ENCODE data around the gene GSTM4. TPM values are rescaled to one million over a fixed set of nuclear protein-coding genes. Genes with fewer than 3 reads are reported as not detected.
"Not testable (repeated sequence)": the region's sequence is repeated elsewhere in the genome, so short reads cannot be mapped to it uniquely, and the experiment has no call there.

GSTM4 gene
- total RNA-seq, 5 donors from 2014 or later (not counting 1 experiment from before 2014, with no cell fraction given) = 14.6 to 28.5 (median 20.8) TPM

- CTCF ChIA-PET; H3K36me3 ChIP-seq (ENCODE audit: control insufficient read depth in 2 of 2, extremely low read depth in 1 of 2, insufficient read depth in 1 of 2, low read length in 1 of 2); H3K4me3 Mint-ChIP-seq; H3K4me1 Mint-ChIP-seq; H3K9me3 ChIP-seq; DNase-seq; H3K9me3 Mint-ChIP-seq; H3K27ac Mint-ChIP-seq; H3K27ac ChIP-seq (ENCODE audit: low read length); H3K4me3 ChIP-seq (ENCODE audit: control insufficient read depth in 1 of 2, extremely low read depth in 1 of 2, low read length in 1 of 2); ATAC-seq (replicated peaks in 1 of 4); H3K27me3 ChIP-seq (replicated peaks in 1 of 2; ENCODE audit: control insufficient read depth in 2 of 2, extremely low read depth in 1 of 2, insufficient read depth in 2 of 2, low read length in 1 of 2); H3K4me1 ChIP-seq (ENCODE audit: control insufficient read depth in 1 of 2, extremely low read depth in 1 of 2, insufficient read depth in 2 of 2, low read length in 2 of 2); H3K36me3 Mint-ChIP-seq; H3K27me3 Mint-ChIP-seq; POLR2A ChIA-PET: not testable (repeated sequence)
- no CpG with 5 or more reads among the region's 3 CpGs for WGBS (ENCODE audit: insufficient coverage)
These were observed 20.9 kb downstream of the GSTM4 start for GRCh38 chr1:109676683-109677381.

- no peak overlapping the region for H3K27ac ChIP-seq (ENCODE audit: low read length)
- no peaks in the 10 kb centered on the region for H3K4me1 ChIP-seq (ENCODE audit: control insufficient read depth in 1 of 2, extremely low read depth in 1 of 2, insufficient read depth in 2 of 2, low read length in 2 of 2)
- H3K27me3 Mint-ChIP-seq = no peaks in the 10 kb centered on the region
- ChIA-PET CTCF (no interaction called here), POLR2A (no interaction called here)
- DNase-seq (no peak), ATAC-seq (replicated peaks in 1 of 4) (no peak)
- H3K4me3 Mint-ChIP-seq = no peak overlapping the region
- H3K9me3 Mint-ChIP-seq = no peaks in the 10 kb centered on the region
- no peak overlapping the region for H3K27ac Mint-ChIP-seq
- no peak overlapping the region for H3K4me3 ChIP-seq (ENCODE audit: control insufficient read depth in 1 of 2, extremely low read depth in 1 of 2, low read length in 1 of 2)
- peaks cover 3% of the 10 kb centered on the region for H3K36me3 Mint-ChIP-seq
- peaks cover 0 to under 1% of the 10 kb centered on the region in 2 donors for H3K36me3 ChIP-seq (ENCODE audit: control insufficient read depth in 2 of 2, extremely low read depth in 1 of 2, insufficient read depth in 1 of 2, low read length in 1 of 2)
- H3K9me3 ChIP-seq = no peaks in the 10 kb centered on the region
- no peaks in the 10 kb centered on the region for H3K27me3 ChIP-seq (replicated peaks in 1 of 2; ENCODE audit: control insufficient read depth in 2 of 2, extremely low read depth in 1 of 2, insufficient read depth in 2 of 2, low read length in 1 of 2)
- WGBS (ENCODE audit: insufficient coverage) = no CpG with 5 or more reads among the region's 3 CpGs
- no peaks in the 10 kb centered on the region for H3K4me1 Mint-ChIP-seq
These were observed 21.6 kb downstream of the GSTM4 start for GRCh38 chr1:109677459-109677858.

DNA sequence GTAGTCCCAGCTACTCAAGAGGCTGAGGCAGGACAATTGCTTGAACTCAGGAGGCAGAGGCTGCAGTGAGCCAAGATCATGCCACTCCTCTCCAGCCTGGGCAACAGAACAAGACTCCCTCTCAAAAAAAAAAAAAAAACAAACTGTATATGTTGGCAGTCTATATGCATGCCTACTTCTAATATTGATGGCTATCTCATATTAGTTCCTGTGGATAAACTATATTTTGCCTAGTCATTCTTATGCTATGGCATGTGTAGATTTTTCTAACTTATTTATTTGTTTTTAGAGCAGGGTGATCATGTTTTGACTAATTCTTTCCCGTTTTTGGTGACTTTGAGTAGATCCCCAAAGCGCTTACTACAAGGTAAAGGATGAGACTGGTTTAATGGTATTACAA lies 22.7 kb downstream of the GSTM4 start:
- H3K36me3 Mint-ChIP-seq; H3K9me3 Mint-ChIP-seq; H3K27ac Mint-ChIP-seq; H3K36me3 ChIP-seq (ENCODE audit: control insufficient read depth in 2 of 2, extremely low read depth in 1 of 2, insufficient read depth in 1 of 2, low read length in 1 of 2); DNase-seq; H3K9me3 ChIP-seq; ATAC-seq (replicated peaks in 1 of 4); H3K4me3 ChIP-seq (ENCODE audit: control insufficient read depth in 1 of 2, extremely low read depth in 1 of 2, low read length in 1 of 2); H3K27ac ChIP-seq (ENCODE audit: low read length); POLR2A ChIA-PET; H3K27me3 ChIP-seq (replicated peaks in 1 of 2; ENCODE audit: control insufficient read depth in 2 of 2, extremely low read depth in 1 of 2, insufficient read depth in 2 of 2, low read length in 1 of 2); H3K4me3 Mint-ChIP-seq; H3K27me3 Mint-ChIP-seq; H3K4me1 ChIP-seq (ENCODE audit: control insufficient read depth in 1 of 2, extremely low read depth in 1 of 2, insufficient read depth in 2 of 2, low read length in 2 of 2); H3K4me1 Mint-ChIP-seq: not testable (repeated sequence)
- CTCF ChIA-PET = interaction anchor here in 1 of 2 donors (0.7 kb wide), 1 partner anchor 104 kb away, joined by 11 read pairs; no protein-coding TSS in a partner anchor
- no CpG with 5 or more reads among the region's 2 CpGs for WGBS (ENCODE audit: insufficient coverage)

GRCh38 chr1:109684777-109685176 lies 28.9 kb downstream of the GSTM4 start:
- no CpG with 5 or more reads among the region's 6 CpGs for WGBS (ENCODE audit: insufficient coverage)
- H3K27ac Mint-ChIP-seq; H3K27me3 Mint-ChIP-seq; H3K36me3 ChIP-seq (ENCODE audit: control insufficient read depth in 2 of 2, extremely low read depth in 1 of 2, insufficient read depth in 1 of 2, low read length in 1 of 2); H3K27ac ChIP-seq (ENCODE audit: low read length); H3K4me3 Mint-ChIP-seq; DNase-seq; H3K27me3 ChIP-seq (replicated peaks in 1 of 2; ENCODE audit: control insufficient read depth in 2 of 2, extremely low read depth in 1 of 2, insufficient read depth in 2 of 2, low read length in 1 of 2); ATAC-seq (replicated peaks in 1 of 4); H3K36me3 Mint-ChIP-seq; H3K9me3 ChIP-seq; POLR2A ChIA-PET; H3K9me3 Mint-ChIP-seq; H3K4me3 ChIP-seq (ENCODE audit: control insufficient read depth in 1 of 2, extremely low read depth in 1 of 2, low read length in 1 of 2); CTCF ChIA-PET: not testable (repeated sequence)
- peaks cover 0 to 18% (median 12%) of the 10 kb centered on the region in 3 donors for H3K4me1 Mint-ChIP-seq
- peaks cover 0 to 14% of the 10 kb centered on the region in 2 experiments for H3K4me1 ChIP-seq (ENCODE audit: control insufficient read depth in 1 of 2, extremely low read depth in 1 of 2, insufficient read depth in 2 of 2, low read length in 2 of 2)

DNA sequence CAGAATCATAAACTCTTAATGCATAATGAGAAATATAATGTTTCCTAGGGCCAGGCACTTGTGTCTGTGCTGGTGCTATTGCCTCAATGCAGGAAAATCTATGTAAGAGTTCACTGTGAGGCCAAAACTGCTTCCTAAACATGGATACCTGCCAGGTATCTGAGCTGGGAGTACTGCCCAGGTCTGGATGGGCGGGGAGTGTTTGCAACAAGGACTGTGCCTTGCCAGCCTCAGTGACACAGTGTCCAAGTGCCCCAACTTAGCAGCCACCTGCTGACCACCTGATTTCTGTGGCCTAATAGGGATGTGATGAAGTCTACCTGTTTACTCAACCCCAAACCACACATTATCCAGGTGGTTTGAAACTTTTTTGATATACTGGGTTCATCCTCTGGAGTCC lies 29.5 kb downstream of the GSTM4 start:
- H3K36me3 Mint-ChIP-seq; CTCF ChIA-PET; H3K27me3 ChIP-seq (replicated peaks in 1 of 2; ENCODE audit: control insufficient read depth in 2 of 2, extremely low read depth in 1 of 2, insufficient read depth in 2 of 2, low read length in 1 of 2); H3K27ac Mint-ChIP-seq; H3K9me3 ChIP-seq; H3K9me3 Mint-ChIP-seq; H3K4me3 Mint-ChIP-seq; H3K4me3 ChIP-seq (ENCODE audit: control insufficient read depth in 1 of 2, extremely low read depth in 1 of 2, low read length in 1 of 2); DNase-seq; H3K36me3 ChIP-seq (ENCODE audit: control insufficient read depth in 2 of 2, extremely low read depth in 1 of 2, insufficient read depth in 1 of 2, low read length in 1 of 2); H3K27ac ChIP-seq (ENCODE audit: low read length); H3K27me3 Mint-ChIP-seq; ATAC-seq (replicated peaks in 1 of 4): not testable (repeated sequence)
- H3K4me1 ChIP-seq (ENCODE audit: control insufficient read depth in 1 of 2, extremely low read depth in 1 of 2, insufficient read depth in 2 of 2, low read length in 2 of 2) = peaks cover 0 to 14% of the 10 kb centered on the region in 2 experiments
- POLR2A ChIA-PET = interaction anchor here in 1 of 2 donors (0.6 kb wide), 1 partner anchor 444 kb away, joined by 3 read pairs; no protein-coding TSS in a partner anchor
- no CpG with 5 or more reads among the region's 1 CpG for WGBS (ENCODE audit: insufficient coverage)
- H3K4me1 Mint-ChIP-seq = peaks cover 0 to 23% (median 14%) of the 10 kb centered on the region in 3 donors

- H3K4me3 ChIP-seq (ENCODE audit: control insufficient read depth in 1 of 2, extremely low read depth in 1 of 2, low read length in 1 of 2); H3K36me3 Mint-ChIP-seq; H3K9me3 ChIP-seq; DNase-seq; H3K27ac ChIP-seq (ENCODE audit: low read length); H3K9me3 Mint-ChIP-seq; H3K27me3 ChIP-seq (replicated peaks in 1 of 2; ENCODE audit: control insufficient read depth in 2 of 2, extremely low read depth in 1 of 2, insufficient read depth in 2 of 2, low read length in 1 of 2); ATAC-seq (replicated peaks in 1 of 4); H3K27ac Mint-ChIP-seq; H3K36me3 ChIP-seq (ENCODE audit: control insufficient read depth in 2 of 2, extremely low read depth in 1 of 2, insufficient read depth in 1 of 2, low read length in 1 of 2); CTCF ChIA-PET; H3K4me3 Mint-ChIP-seq; H3K27me3 Mint-ChIP-seq: not testable (repeated sequence)
- POLR2A ChIA-PET = interaction anchor here in 1 of 2 donors (0.6 kb wide), 1 partner anchor 444 kb away, joined by 3 read pairs; no protein-coding TSS in a partner anchor
- WGBS (ENCODE audit: insufficient coverage) = no CpG with 5 or more reads among the region's 4 CpGs
- H3K4me1 ChIP-seq (ENCODE audit: control insufficient read depth in 1 of 2, extremely low read depth in 1 of 2, insufficient read depth in 2 of 2, low read length in 2 of 2) = peaks cover 0 to 14% of the 10 kb centered on the region in 2 experiments
- H3K4me1 Mint-ChIP-seq = peaks cover 0 to 23% (median 14%) of the 10 kb centered on the region in 3 donors
These were observed 30.0 kb downstream of the GSTM4 start for GRCh38 chr1:109685890-109686289.

Measured in T-cell (primary cell).